Neural cell (in vitro differentiated cells): ENCODE results near the gene BLOC1S5.

Experiments
- CTCF ChIP-seq: fragments of 450-650 bp; IDR thresholded peaks from 2 replicates; pipeline ENCODE4 v1.5.1; 2014; ENCODE audit warnings: antibody characterized with exemption, mild to moderate bottlenecking, moderate library complexity; ENCODE audit not compliant: poor library complexity, severe bottlenecking
- MXI1 ChIP-seq: fragments of 450-650 bp; conservative IDR thresholded peaks from 2 replicates; pipeline ENCODE4 v1.6.1; 2014; ENCODE audit warnings: antibody characterized with exemption, mild to moderate bottlenecking; ENCODE audit not compliant: poor library complexity, severe bottlenecking

- no peak for TF ChIP-seq CTCF
- no peak for TF ChIP-seq MXI1
Observed at GRCh38 chr6:8105791-8106190, 41.6 kb upstream of the BLOC1S5 start.
